ENCODE measurements around the gene RUSC2. TPM values are rescaled to one million over a fixed set of nuclear protein-coding genes. Genes with fewer than 3 reads are reported as not detected.
"Not testable (repeated sequence)": the region's sequence is repeated elsewhere in the genome, so short reads cannot be mapped to it uniquely, and the experiment has no call there.

The RUSC2 gene
- total RNA-seq, 4 donors from 2014 or later, result 5.1 to 16.0 (median 8.6) TPM

DNA sequence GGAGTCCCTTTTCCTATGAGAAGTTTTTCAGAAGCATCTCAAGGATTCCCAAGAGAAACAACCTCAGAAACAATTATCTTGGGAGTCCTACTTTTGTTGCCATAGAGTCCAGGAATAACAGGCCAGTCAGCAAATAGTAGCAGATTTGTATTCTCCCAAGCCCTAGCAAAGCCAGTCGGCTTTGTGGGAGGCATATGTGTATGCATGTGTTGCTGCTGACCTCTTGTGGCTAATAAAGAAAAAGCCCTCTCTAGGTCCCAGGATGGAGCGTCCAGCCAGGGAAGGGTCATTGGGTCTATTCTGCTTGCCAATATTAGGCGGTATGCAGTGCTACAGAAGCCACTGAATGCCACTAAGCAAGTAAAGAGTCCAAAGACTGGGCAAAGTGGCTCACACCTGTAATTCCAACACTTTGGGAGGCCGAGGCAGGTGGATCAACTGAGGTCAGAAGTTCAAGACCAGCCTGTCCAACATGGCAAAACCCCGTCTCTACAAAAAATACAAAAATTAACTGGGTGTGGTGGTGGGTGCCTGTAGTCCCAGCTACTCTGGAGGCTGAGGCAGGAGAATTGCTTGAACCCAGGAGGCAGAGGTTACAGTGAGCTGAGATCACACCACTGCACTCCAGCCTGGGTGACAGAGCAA lies 12.6 kb upstream of the RUSC2 start:
- not testable (repeated sequence) for H3K27me3 ChIP-seq, DNase-seq, H3K9me3 ChIP-seq, H3K36me3 ChIP-seq, H3K27ac ChIP-seq, H3K4me3 ChIP-seq, H3K4me1 ChIP-seq
- intact Hi-C loops (cut with DNase I), result loop anchor here (10.0 kb wide), 2 partner anchors 353 to 493 kb away; partner anchors contain the start of gene DNAJB5
- TF ChIP-seq, protein P1, sequence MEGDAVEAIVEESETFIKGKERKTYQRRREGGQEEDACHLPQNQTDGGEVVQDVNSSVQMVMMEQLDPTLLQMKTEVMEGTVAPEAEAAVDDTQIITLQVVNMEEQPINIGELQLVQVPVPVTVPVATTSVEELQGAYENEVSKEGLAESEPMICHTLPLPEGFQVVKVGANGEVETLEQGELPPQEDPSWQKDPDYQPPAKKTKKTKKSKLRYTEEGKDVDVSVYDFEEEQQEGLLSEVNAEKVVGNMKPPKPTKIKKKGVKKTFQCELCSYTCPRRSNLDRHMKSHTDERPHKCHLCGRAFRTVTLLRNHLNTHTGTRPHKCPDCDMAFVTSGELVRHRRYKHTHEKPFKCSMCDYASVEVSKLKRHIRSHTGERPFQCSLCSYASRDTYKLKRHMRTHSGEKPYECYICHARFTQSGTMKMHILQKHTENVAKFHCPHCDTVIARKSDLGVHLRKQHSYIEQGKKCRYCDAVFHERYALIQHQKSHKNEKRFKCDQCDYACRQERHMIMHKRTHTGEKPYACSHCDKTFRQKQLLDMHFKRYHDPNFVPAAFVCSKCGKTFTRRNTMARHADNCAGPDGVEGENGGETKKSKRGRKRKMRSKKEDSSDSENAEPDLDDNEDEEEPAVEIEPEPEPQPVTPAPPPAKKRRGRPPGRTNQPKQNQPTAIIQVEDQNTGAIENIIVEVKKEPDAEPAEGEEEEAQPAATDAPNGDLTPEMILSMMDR (IDR thresholded peaks at IDR 0.05), result peak; percentile 52 to 90 (median 82)
- WGBS, 2 donors, result 21 to 23% methylated on average over 5 of the region's 5 CpGs

DNA sequence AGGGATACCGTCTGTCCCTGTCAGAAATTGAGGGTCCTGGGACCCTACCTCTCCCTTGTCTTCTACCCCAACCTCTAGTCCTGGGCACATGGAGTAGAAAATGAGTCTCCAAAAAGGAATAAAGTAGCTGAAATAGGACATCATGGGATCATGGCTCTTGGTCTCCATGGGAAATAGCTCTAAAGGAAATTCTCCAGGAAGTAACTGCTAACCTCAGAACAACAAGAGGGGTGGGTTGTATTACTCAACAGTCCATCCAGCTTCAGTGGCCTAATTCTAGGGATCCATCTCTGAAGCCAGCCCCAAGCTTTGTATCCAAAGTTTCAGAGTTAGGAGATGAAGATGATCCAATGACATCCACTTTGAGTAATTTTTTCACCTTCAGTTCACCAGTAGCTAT lies 11.0 kb upstream of the RUSC2 start:
- peaks cover 0 to 7% (median 0%) of the 10 kb centered on the region in 3 donors for H3K4me1 ChIP-seq
- DNase-seq, result no peak
- 63 to 73% methylated on average over 1 of the region's 1 CpG for WGBS, 2 donors
- no peaks in the 10 kb centered on the region for H3K9me3 ChIP-seq
- no peaks in the 10 kb centered on the region for H3K36me3 ChIP-seq
- H3K27ac ChIP-seq, result no peak overlapping the region
- intact Hi-C loops (cut with DNase I), result loop anchor here (10.0 kb wide), 2 partner anchors 354 to 494 kb away; partner anchors contain the start of gene DNAJB5
- no peak overlapping the region for H3K4me3 ChIP-seq
- no peak for TF ChIP-seq POLR2A (IDR thresholded peaks at IDR 0.05)
- TF ChIP-seq, protein P1 (IDR thresholded peaks at IDR 0.05), result no peak
- peaks cover 0 to 4% (median 0%) of the 10 kb centered on the region in 4 donors for H3K27me3 ChIP-seq

DNA sequence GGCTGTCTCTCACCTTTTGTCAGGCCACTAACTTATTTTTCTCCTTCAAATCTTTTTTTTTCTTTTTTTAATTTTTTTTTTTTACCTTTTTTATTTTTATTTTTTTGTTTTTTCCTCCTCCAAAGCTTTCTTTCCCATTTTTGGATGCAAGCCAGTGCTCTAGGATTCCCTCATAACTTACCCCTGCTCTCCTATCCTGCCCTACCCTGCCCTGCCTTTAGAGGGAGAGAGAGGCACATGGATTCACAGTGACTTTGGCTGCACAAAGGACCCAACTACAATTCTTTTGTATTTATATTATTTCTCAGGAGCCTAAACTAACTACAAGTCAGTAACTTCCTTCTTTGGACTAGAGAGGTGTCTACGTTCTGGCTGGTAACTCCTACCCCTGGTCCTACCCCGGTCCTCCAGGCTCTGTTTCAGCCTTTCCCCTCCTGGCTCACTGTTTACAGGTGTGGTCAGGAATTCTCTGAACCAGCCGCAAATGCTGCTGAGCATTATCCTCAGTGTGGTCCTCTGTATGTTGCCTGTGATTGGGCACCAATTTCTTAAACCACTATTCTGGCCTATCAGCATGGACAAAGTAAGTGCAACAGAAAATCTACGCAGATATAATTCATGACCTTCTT lies 8.4 kb upstream of the RUSC2 start:
- intact Hi-C loops (cut with DNase I), result no loop called here
- Histone ChIP-seq H3K9me3 (no peaks in the 10 kb centered on the region), H3K27ac (no peak overlapping the region), H3K4me3 (no peak overlapping the region), H3K4me1 (peaks cover 0 to 7% (median 0%) of the 10 kb centered on the region in 3 donors), H3K27me3 (no peaks in the 10 kb centered on the region), H3K36me3 (no peaks in the 10 kb centered on the region)
- 63 to 68% methylated on average over 4 of the region's 4 CpGs for WGBS, 2 donors
- DNase-seq, result no peak
- TF ChIP-seq, protein P1 (IDR thresholded peaks at IDR 0.05), result peak in 5 of 6 experiments; percentile 66 to 87 (median 81)
- TF ChIP-seq POLR2A (IDR thresholded peaks at IDR 0.05), result no peak

DNA sequence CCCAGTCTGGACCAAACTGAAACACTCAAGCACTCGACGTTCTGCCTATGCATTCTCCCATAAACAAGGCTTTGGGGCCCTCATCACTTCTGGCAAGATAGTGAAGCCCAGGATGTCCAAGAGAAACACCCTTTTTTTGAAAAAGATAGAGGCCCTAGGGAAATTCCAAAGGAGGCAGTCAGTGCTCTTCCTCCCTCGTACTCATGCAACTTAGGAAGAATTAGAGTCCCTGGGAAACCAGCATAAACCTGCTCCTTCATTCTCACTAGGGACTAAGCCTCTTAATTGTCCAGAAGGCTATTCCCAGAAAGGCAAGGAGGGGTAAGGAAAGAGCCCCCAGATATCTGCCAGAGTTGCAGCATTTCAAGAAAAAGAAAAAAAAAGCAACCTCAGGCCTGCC lies 7.8 kb upstream of the RUSC2 start:
- Histone ChIP-seq H3K27ac (no peak overlapping the region), H3K9me3 (no peaks in the 10 kb centered on the region), H3K27me3 (no peaks in the 10 kb centered on the region), H3K36me3 (no peaks in the 10 kb centered on the region), H3K4me3 (no peak overlapping the region), H3K4me1 (peaks cover 0 to 5% (median 0%) of the 10 kb centered on the region in 3 donors)
- no peak for DNase-seq
- intact Hi-C loops (cut with DNase I), result no loop called here
- WGBS, 2 donors, result 67 to 76% methylated on average over 2 to 3 of the region's 3 CpGs
- no peak for TF ChIP-seq POLR2A (IDR thresholded peaks at IDR 0.05)
- TF ChIP-seq, protein P1 (IDR thresholded peaks at IDR 0.05), result no peak

DNA sequence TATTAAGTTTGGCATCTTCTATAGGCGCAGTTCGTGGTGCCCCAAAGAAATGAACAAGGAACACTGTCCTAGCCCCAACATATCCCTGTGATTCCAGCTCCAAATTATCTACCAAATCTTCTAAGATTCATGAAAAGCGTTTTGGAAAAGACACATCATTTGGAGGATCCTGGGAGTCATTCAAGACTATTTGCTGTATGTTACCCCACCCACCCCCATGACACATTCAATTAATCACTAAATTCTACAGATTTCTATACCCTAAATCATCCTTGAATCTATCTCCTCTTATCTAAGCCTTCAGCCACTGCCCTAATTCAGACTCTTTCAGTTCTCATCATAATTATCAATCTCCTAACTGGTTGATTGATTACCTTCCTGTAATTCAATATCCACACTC lies 5.5 kb upstream of the RUSC2 start:
- TF ChIP-seq, protein P1 (IDR thresholded peaks at IDR 0.05), result no peak
- TF ChIP-seq POLR2A (IDR thresholded peaks at IDR 0.05), result no peak
- DNase-seq, result no peak
- no peak overlapping the region for H3K27ac ChIP-seq
- peaks cover 0 to 15% (median 8%) of the 10 kb centered on the region in 3 donors for H3K4me1 ChIP-seq
- H3K4me3 ChIP-seq, result no peak overlapping the region
- H3K9me3 ChIP-seq, result no peaks in the 10 kb centered on the region
- no peaks in the 10 kb centered on the region for H3K36me3 ChIP-seq
- H3K27me3 ChIP-seq, result no peaks in the 10 kb centered on the region
- WGBS, 2 donors, result 85 to 87% methylated on average over 3 of the region's 3 CpGs
- intact Hi-C loops (cut with DNase I), result no loop called here

Measured in esophagus squamous epithelium (tissue), 5 donors.